ENCODE data around the gene CSMD2.

Gene CSMD2

DNA sequence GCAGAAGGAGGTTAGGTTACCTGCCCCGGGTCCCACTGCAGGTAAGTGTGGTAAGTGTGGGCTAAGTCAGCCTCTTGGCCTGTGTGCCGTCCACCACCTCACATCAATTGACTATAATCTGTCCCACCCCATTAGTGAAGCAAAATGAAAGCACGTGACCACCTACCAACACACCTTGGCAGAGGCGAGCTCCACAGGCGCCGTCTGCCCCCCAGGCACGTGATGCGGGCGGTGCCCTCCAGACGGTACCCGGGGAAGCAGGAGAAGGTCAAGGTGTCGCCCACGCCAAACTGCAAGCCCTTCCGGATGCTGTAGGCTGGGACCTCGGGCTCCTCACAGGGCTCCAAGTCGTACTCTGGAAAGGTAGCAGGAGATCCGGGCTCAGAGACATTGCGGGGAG lies 450.6 kb downstream of the CSMD2 start:
- DNase-seq (ENCODE audit: low spot score), result no peak

DNA sequence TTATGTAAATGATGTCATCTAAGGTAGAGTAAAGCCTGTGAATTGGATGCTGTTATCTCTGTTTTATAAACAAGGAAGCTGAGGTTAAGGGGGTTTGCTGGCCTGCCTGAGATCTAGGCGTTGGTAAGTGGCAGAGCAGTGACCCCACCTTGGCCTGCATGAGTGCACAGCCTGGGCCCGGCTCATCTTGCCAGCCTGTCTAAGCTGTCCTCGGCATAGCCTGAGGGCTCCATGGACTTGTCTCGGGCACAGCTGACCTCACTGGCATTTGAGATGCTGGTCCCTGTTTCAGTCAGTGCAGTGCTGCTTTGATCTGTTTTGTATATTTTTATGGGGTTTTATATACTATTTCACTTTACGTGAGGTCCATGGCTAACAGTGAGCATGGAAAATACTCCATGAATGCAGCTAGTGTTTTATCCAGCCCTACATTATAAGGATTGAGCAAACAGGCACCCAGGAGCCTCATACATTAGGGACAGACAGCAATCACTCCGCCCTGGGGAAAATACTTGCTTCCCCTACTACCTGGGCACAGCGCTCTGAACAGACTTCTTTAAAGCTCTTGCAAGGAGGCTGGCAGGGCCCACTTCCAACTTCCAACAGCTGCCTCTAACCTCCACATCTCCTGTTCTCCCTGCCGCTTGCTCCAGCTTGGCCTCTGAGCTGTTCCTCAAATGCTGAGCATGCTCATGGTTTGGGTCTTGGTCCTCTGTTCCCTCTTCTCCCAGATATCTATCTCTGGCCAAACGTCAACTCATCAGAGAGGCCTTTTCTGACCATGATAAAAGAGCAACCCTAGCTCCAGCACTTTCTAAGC lies 451.8 kb downstream of the CSMD2 start:
- no peak for DNase-seq (ENCODE audit: low spot score)

DNA sequence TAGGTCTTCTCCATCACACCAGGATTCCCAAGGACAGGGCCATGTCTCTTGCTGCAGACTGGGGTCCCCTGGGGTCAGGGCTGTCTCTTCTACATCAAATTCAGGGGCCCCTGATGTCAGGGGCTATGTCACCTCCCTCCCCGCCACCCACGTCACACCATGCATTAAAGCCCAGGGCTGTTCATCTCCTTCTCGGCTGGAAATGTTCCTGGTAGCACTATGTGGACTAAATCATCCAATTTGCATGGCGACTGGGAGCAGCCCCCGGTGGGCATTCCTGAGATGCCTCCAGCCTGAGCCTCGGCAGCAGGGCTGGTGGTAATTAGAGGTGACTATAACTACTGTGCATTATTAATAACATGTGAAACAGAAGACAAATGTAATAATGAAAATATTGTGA lies 452.8 kb downstream of the CSMD2 start:
- DNase-seq (ENCODE audit: low spot score), result no peak

DNA sequence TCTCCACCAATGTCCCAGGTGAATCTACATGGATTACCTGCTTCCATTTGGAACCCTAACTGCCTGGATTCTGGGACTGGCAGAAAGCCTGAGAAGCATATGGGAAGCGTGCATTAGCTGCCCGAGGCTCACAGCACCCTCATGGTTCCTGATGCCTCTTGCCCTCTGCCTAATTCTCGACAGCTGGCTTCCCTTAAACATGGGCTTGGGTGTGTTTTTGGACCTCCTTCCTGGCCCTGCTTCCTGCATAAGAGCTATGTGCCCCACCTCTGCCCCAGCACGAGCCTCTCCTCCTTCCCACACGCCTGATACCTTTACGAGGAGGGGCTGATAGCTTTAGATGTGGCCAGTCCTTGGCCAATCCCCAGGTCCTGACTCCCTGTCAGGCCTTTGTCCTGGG lies 453.5 kb downstream of the CSMD2 start:
- DNase-seq (ENCODE audit: low spot score), result no peak

DNA sequence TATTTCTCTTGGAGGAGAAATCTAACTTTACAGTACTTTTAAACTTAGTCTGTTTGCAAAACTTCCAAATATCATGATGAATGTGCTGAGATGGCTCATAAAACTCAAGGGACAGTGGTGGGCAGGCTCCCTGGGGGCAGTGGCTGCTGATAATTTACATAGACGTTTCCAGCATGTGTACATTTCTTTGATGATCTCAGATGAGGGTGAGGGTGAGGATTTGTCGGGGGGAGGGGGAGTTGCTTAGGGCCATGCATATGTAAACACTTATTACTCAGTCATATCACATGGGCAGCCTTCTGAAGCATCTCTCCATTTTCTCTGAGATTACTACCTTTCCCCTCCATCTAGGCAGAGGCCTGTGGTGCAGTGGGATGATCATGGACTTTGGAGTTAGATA lies 454.1 kb downstream of the CSMD2 start:
- no peak for DNase-seq (ENCODE audit: low spot score)

DNA sequence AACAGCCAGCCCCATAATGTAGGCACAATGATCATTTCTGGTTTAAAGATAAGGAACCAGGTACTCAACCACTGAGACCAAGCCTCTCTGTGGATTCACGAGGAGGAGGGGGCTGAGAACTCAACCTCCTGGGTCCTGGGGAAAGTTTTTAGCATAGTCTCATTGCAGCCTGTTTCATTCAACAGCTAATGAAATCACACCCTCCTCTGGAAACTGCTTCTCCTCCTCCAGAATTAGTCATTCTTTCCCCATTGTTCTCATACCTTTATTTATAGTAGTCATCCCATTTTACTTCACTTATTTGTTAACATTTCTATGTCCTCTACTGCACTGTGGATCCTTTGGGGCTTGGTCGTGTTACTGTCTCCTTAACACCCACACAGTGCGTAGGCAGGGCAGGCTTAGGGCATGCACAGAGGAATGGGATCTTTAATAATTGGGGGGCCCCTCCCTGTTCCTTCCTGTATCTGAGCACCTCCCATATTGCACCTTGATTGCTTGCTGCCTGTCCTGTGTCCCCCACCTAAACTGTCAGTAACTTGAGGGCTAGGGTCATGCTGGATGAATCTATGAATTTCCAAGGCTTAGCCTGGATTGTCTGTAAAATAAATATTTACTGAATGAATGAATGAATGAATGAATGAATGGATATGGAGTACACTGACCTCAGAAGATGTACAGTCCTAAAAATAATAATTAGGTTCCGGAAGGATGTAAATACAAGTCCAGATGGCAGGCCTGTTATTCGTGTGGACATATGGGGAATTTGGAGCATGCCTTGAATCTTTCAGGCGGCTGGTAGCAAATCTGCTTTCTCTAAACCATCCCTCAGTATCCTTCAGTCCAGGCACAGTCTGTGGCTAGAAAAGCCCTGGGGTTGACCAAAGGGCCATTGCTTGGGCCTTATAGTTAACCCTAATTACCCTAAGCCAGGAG lies 455.0 kb downstream of the CSMD2 start:
- DNase-seq (ENCODE audit: low spot score), result no peak

DNA sequence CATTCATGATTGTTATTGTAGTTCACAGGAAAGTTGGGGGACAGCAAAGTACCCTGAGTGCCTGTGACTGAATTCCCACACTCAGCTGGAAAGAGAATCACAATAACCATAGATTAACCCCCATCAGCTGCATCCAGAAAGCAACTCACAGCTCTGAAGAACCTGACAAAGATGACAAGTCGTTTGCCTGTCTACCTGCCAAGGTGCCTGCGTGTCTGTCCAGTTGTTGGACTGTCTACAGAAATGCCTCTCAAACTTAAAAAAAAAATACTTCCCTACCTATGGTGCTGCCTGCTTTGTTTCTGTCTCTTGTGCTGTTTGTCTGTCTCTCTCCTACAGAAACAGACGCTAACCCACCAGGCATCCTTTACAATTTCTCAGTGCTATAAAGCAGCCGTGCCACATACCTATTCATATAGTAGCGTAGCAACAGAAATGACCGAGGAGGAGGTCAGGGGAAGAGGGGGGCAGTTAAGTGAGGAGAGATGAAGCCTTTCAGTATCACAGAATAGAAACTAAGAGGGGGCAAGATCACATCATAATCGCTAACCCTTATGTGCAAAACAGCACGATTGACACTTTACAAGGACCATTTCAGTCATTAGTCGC lies 455.8 kb downstream of the CSMD2 start:
- no peak for DNase-seq (ENCODE audit: low spot score)

DNA sequence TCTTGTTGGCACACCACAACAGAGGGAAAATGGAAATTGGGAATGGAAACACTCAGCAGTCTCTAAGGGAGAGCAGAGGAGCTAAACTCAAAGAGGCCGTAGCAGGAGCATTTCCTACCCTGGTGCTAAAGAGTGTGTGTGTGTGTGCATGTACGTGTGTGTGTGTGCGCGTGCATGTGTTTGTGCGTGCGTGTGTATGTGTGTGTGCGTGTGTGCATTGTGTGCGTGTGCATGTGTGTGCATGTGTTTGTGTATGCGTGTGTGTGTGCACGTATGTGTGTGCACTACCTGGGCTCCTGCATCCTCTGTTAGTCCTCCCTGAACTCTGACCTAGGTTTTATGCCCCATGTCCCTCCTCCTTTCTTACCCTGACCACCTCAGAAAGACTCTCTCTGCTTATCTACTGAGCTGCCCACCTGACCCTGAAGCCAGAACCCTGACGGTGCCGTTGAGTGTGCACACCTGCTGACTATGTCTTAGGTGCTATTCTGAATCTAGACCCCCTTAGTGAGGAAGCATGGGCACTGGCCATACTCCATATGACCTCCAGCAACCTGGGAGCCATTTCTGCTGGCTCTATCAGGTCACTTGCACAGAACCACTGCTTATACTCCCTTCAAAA lies 458.3 kb downstream of the CSMD2 start:
- DNase-seq (ENCODE audit: low spot score), result no peak

DNA sequence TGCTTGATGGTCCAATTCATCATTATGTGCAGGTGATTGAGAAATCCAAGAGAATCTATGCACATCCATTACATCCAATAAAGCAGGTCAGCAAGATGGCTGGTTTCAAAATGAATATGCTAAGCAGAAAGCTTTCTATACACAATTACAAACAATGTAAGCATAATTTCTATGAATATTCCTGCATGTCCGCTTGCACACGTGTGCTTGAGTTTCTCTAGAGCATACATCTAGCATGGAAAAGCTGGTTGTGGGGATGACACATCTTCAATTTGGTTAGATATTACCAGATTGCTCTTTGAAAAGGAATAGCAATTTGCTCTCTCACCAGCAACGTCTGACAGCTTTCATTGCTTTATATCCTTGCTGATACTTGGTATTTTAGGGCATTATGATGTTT lies 461.6 kb downstream of the CSMD2 start:
- DNase-seq (ENCODE audit: low spot score), result no peak

DNA sequence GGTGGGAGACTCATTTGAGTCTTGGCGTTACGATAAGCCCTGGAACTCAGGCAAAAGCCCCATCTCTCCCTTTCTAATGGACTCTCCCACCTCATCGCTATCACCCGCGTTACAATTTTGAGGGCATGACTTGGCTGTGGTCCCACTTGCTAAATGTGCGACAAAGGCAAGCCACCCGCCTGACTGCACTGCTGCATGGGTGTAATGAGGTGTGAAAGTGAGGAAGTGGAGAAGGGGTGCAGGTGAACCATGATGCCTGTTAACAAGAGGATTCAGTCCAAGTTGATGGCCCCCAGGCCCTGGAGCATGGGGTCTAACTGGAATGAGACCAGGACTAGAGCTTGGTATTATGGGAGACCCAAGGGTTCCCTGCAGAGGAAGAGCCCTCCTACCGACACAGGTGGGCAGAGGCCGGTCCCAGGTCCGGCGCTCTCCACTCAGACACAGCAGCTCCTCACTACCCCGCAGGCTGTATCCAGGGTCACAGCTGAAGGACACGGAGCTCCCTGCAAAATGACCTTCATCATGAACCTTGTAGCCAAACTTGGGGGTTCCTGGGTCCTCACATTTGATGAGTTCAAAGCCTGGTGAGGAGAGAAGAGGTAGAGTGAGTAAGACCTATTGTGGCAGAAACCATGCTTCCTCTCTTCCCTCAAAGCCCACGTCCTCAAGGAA lies 466.5 kb downstream of the CSMD2 start:
- DNase-seq (ENCODE audit: low spot score), result no peak

DNA sequence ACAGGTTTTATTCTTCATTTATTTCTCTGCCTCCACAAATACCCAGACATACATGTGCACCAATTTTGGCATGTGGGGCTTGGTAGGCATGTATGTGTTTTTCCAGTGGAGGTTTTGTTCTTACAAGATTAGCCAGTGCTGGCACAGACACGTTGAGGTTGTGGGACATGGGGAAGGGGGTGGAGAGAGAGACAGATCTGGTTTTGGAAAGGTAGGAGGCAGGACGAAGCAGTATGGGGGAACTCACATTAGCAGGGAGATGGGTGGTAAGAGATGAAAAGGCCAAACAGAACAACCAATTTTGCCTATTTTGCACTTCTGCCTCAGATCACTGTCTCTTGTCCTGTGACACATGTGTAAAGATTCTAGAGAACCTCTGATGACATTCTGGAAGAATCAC lies 467.2 kb downstream of the CSMD2 start:
- no peak for DNase-seq (ENCODE audit: low spot score)

DNA sequence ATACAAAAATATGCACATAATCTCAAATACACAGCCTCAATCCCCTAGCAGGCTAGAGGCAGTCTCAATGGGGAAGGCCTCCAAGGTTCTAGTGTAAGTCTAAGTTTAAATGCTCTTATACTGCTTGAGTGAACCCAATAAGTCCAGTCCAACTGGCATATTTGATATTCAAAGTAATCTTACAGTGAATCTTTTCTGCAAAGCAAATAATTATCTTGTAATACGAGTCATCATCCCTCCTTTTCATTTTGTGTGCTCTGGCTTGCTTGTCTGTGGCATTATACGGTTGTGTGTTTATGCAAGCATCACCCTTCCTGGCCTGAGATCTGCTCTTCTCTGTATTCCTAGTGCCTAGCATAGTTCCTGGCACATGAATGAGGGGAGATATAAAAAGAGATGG lies 468.1 kb downstream of the CSMD2 start:
- DNase-seq (ENCODE audit: low spot score), result no peak

DNA sequence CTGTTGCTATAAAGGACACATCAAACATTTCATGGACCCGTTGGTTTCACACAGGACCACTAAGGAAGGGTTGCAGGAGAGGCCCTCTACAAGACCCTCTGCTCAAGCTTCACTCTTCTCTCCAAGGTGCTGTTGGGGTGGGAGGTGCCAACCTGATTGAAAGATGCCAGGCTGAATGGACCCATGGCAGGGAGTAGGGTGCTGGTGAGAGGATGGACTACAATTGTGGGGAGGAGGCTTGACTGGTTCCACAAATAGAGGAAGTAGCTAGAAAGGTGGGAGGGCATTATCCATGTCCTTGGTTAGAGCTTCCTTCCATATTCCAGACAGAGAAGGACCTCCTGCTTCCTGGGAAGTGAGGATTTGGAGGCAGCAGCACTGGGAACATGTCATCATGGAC lies 468.7 kb downstream of the CSMD2 start:
- no peak for DNase-seq (ENCODE audit: low spot score)

DNA sequence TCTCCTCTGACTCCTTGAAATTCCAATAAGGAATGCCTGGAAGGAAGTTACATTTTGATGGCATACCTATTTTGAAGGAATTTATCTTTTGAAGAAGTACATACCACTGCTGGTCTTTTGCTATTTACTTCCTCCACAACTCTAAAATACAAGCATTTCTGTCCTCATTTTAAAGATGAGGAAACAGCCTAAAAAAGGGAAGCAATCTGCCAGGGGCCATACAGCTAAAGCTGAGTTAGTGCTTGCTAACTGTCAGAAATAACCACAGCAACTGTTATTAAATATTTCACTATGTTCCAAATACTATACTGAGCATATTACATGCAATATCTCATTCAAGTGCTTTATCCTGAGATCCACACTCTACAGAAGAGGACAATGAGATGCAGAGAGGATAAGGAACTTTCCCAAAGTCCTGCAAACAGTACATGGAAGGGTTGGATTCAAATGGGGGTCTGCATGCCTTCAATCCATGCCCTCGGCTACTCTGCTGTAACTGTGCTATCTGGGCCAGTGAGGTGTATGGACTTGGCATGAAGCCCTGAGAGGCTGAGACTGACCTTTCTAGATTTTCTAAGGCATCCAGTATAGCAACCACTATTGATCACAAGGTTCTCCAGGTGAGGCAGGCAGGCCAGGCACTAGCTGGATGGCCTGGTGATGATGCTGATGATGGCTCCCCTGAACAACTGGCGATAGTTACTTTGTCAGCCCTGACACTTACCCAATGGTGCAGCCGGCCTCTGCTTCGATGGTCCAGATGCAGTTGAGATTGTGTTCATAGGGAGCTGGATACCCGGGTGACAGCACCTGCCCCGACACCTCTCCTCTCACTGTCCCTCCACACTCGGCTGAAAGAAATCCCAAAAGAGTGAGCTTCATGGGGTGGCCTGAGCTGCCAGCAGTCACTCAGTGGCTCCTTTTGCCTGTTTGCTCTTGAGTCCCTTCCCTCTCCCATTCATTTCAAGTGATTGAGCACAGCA lies 472.5 kb downstream of the CSMD2 start:
- no peak for DNase-seq (ENCODE audit: low spot score)

DNA sequence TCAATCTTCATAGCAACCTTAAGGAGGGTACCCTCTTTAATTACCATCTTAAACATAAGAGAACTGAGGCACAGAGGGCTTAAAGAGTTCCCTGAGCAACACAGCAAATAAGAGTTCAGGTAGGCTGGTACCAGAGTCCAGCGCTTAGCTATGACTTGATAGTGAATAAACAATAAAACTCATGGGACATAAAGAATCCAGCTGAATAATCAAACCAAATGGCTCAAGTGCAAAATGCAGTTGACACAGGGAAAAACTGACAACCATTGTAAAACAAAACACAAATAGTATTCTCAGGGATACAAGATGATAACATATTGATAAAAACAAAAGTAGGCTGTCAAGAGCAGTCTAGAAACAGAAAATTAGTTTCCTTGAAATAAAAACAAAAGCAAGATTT lies 478.0 kb downstream of the CSMD2 start:
- DNase-seq (ENCODE audit: low spot score), result no peak

DNA sequence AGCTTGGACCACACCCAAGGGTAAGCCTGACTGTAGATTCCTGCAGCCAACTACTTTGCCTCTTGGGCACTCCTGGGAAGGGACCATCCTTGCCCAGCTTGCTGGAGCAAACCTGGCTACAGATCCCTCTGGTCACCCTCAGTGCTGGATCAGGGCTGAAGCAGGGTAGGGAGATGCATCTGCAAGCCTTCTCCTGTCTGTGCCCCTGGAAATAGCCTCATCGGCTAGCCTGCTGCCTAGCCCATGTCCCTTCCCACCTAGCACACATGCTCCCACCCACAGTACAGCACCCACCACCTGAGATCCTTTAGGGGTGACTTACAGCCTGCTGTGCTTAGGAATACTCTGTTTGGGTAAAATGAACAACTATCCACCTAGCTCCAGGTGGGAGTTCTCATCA lies 478.5 kb downstream of the CSMD2 start:
- no peak for DNase-seq (ENCODE audit: low spot score)

DNA sequence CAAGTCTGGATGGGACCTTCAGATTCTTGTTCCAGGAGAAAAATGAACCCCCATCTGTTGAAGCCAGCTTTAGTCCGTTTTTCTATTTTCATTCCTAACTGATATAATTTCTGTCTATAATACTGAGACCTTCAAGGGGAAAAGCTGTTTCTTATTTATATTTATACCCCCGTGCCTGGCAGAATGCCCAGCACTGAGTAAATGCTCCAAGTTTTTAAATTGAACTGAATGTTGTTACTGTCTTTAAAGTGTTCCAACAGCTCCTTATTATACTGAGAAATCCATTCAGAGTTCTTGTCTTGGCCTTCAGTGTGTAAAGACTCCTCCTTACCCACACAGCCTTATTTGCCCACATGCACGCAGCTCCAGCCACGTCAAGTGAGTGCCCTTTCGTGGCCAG lies 479.8 kb downstream of the CSMD2 start:
- no peak for DNase-seq (ENCODE audit: low spot score)

DNA sequence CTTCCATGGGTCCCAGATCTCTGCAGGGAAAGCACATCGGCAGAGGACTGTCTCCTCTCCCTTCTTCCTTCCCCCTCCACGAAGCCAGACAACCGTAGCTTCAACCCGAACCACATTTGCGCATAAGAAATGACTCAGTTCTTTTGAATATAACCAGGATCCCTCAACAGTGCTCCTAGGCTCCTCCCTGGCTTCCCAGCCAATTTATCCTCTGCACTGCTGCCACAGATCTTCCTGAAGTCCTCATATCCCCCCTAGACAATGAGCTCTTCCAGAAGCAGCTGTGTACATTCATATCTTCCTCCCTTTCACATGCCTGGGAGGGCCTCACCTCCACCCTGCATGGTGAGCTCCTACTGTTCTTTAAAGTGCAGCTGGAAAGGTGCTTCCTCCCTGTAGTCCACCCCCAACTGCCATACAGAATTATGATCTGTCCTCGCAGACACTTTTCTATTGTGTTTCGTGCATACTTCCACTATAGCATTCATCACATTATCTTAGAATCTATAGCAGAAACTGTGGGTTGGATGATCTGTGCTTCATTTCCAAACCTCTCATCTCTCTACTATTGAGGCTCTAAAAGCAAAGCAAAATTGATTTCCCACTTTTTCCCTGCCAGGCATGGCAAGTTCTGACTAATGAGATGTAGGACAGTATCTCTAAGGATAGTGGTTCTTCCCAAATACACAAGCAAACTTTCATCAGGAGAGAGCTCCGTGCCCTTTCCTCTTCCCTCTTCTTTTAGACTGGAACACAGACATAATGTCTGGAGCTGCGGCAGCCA lies 480.4 kb downstream of the CSMD2 start:
- no peak for DNase-seq (ENCODE audit: low spot score)

DNA sequence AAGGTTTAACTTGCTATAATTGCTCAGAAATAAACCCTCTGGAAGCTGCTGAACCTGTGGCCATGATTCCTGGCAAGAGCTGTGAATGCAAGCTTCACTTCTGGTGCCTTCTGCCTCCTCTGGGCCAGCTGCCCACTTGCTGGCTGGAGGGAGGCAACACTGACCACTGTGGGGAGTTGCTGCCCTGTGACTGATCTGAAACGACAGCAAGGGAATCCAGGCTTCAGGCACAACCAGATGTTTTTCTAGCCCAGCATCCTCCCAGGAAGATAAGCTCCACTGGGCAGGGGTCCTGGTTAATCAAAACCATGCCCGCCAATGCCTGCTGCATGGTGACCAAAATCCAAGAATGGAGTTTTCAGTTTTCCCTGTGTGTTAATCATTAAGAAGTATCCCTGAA lies 481.1 kb downstream of the CSMD2 start:
- no peak for DNase-seq (ENCODE audit: low spot score)

DNA sequence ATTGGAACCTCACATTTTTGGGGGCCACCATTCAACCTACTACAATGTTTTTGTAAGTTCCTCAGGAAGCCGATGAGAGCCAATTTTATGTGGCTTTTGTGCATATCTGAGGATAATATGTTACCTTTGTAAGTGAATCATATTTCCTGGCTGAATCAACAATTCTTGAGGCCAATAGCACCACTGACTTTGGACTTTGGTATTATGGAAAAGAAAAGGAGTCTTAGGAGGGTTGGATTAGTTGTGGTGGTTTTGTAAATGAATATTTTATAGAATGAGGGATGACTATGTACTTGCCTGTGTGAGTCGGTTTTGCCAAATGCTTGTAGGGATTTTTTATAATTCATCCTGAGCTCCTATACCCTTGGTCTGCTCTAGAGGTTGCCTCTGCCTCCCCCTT lies 482.7 kb downstream of the CSMD2 start:
- DNase-seq (ENCODE audit: low spot score), result no peak
